Measurements from ENCODE around the gene PDPK1.
"Not testable (repeated sequence)": the region's sequence is repeated elsewhere in the genome, so short reads cannot be mapped to it uniquely, and the experiment has no call there.

GRCh38 chr16:2540912-2541311 is 3.1 kb downstream of the PDPK1 start:
- peak in 1 of 3 donors; percentile 56 for TF ChIP-seq POLR2AphosphoS5 (IDR thresholded peaks at IDR 0.05)
- TF ChIP-seq POLR2A (IDR thresholded peaks at IDR 0.05), result not testable (repeated sequence)
- TF ChIP-seq, protein P1, sequence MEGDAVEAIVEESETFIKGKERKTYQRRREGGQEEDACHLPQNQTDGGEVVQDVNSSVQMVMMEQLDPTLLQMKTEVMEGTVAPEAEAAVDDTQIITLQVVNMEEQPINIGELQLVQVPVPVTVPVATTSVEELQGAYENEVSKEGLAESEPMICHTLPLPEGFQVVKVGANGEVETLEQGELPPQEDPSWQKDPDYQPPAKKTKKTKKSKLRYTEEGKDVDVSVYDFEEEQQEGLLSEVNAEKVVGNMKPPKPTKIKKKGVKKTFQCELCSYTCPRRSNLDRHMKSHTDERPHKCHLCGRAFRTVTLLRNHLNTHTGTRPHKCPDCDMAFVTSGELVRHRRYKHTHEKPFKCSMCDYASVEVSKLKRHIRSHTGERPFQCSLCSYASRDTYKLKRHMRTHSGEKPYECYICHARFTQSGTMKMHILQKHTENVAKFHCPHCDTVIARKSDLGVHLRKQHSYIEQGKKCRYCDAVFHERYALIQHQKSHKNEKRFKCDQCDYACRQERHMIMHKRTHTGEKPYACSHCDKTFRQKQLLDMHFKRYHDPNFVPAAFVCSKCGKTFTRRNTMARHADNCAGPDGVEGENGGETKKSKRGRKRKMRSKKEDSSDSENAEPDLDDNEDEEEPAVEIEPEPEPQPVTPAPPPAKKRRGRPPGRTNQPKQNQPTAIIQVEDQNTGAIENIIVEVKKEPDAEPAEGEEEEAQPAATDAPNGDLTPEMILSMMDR (IDR thresholded peaks at IDR 0.05 in 8 of 11, conservative IDR thresholded peaks at IDR 0.05 in 3 of 11), result not testable (repeated sequence)

Data from spleen (tissue), 7 donors.